ENCODE data around the gene UGT1A6.

UGT1A6 gene

DNA sequence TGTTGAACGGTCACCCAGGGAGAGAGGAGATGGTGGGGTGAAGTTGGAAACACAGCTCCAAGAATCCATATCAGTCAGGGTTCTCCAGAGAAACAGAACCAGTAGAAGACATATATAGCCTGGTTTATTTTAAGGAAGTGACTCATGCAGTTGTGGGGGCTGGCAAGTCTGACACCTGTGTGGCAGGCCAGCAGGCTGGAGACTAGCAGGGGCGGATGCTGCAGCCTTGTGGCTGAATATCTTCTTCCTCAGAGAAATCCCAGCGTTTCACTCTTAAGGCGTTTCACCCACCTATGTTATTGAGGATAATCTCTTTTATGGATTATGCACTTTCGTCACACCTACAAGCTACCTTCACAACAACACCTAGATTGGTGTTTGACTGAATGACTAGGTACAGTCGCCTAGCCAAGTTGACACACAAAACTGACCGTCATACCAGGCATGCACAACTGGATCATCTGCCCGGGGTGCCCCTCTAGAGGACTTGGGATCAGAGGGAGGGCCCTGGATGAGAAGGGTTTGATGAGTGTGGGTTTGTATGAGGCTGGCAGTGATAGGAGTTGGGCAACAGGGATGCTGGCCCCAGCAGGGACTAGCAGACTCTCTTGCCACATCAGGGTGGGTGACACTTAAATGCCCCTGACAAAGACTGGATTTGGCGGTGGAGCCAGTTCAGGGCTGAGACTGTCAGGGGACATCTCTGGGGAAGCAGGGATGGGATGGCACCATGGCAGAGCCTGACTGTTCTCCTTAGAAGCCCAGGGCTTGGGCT lies 108.9 kb downstream of the UGT1A6 start:
- no peak for DNase-seq (ENCODE audit: low spot score)

DNA sequence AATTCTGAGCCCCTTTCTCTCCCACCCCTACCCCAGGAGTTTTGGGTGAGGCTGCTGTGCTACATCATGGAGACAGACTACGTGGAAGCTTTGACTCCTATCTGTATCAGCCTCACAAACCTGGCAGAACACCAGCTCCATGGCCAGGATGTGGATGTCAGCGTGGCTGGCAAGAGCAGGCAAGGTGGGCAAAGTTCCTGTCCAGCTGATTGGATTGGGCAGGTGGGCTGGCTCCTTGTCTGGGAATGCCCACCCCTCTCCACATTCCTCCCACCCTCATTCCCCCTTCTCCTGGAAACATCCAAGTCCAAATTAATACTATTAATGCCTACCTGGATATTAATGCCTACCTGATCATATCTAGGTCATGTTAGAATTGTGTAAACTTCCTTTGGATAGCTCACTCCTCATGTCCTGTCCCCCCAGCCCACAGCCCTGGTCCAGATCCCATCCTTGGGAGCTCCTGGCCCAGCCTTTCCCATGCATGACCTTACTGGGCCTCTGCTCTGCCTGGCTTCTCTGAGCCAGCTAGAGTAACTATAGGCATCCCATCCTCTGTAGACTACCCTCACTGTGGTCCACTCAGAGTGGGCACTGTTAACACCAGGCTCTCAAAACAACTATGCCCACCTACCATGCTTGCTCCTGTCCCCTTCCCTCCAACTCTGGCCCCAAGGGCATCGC lies 109.6 kb downstream of the UGT1A6 start:
- DNase-seq (ENCODE audit: low spot score) = no peak

DNA sequence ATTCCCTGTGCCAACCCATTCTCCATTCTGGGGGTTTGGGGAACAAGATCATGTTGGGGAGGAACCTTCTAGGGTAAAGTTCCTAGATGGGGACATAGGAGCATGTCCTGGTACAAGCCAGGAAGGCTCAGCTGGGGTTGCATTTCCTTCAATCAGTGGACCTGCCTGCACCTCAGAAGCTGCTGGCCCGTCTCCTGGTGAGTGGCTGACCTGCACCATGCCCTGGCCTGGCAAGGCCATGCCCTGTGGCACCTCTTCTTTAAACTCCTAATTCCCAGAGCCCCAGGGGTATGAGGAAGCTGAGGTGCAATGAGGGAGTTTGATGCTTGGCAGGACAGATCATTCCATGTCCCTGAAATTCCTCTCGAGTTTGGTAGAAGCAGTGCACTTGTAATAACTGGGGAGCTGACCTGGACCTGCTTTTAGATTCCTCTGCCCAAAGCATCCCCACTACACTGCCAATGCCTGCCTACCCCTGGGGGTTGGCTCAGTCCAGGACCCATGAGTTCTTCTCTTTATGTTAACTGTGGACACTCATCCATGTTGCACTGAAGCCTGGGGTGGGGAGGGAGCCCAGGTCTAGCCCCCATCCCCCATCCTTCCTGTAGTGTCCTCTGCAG lies 110.7 kb downstream of the UGT1A6 start:
- DNase-seq (ENCODE audit: low spot score) = no peak

GRCh38 chr2:233803994-233804393 lies 111.3 kb downstream of the UGT1A6 start:
- no peak for DNase-seq (ENCODE audit: low spot score)

- DNase-seq (ENCODE audit: low spot score) = no peak
Observed at GRCh38 chr2:233807215-233807865, 114.7 kb downstream of the UGT1A6 start.

GRCh38 chr2:233807966-233808935 lies 115.6 kb downstream of the UGT1A6 start:
- no peak for DNase-seq (ENCODE audit: low spot score)

GRCh38 chr2:233810385-233810784 lies 117.7 kb downstream of the UGT1A6 start:
- DNase-seq (ENCODE audit: low spot score) = no peak

DNA sequence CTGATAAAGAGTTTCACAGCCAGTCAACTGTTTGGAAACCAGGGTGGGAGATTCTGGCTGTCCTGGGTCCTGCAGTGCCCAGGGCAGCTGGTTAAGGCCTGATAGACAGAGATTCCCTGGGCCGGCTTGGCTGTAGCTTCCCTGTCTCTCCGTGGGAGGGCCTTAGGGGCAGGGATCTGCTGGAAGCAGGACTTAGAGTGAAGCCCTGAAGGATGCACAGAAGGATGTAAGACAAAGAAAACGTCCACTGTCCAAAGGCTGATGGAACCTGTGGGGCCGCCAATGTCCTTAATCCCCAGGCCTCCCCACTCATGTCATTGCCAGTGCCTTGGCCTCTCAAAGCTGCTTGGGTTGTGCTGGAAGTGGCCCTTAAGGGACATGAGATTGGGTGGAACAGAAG lies 118.4 kb downstream of the UGT1A6 start:
- DNase-seq (ENCODE audit: low spot score) = no peak

DNA sequence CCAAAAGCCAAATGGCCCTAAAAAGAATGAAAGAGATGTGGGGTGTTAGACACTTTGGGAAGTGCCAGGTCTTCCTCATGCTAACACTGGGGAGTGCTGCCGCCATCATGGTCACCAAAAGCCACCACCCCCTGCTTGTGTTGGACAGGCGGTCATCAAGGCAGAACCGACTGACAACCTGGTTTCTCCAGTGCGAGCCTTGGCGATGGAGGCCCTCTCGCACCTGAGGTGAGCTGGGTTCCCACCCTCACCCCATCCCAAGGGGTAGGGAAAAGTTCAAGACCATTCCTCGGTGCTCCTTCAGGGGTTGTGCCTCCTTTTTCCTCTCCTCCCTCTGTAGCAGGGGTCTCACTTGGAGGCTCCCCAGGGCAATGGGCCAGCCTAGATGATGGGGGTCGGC lies 119.0 kb downstream of the UGT1A6 start:
- no peak for DNase-seq (ENCODE audit: low spot score)

DNA sequence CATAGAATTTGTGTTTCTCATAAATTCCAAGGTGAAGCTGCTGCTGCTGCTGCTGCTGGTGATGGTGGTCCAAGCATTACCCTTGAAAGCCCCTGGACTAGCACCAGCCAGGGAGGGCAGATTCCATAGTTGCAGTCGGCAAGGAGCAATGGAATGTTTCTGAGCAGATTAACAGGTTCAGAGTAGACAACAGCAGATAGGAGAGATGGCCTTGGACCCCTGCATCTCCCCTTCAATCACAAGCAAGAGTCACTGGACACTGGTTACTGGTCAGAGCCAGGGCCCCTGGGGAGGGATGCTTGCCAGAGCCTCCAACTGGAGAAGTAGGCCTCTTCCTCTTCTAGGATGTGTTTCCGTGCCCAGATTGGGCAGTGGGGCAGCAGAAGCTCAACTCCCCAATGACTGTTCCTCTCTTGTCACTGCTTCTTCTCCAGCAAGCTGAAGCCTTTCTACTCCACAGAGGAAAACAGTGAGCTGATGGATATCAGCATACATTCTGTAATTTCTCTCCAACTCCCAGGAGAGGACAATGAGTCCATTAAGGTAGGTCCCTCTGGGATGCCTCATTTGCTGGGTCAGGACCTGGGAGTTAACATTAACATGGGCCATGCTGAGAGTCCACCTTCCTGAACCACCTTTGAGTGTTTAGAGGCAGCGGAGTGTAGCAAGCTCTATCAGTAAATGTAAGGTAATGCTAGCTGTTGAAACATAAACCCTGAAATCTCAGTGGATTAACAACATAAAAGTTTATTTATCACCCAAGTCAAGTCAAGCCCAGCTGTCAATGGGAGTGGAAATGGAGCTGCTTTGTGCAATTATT lies 120.8 kb downstream of the UGT1A6 start:
- no peak for DNase-seq (ENCODE audit: low spot score)

DNA sequence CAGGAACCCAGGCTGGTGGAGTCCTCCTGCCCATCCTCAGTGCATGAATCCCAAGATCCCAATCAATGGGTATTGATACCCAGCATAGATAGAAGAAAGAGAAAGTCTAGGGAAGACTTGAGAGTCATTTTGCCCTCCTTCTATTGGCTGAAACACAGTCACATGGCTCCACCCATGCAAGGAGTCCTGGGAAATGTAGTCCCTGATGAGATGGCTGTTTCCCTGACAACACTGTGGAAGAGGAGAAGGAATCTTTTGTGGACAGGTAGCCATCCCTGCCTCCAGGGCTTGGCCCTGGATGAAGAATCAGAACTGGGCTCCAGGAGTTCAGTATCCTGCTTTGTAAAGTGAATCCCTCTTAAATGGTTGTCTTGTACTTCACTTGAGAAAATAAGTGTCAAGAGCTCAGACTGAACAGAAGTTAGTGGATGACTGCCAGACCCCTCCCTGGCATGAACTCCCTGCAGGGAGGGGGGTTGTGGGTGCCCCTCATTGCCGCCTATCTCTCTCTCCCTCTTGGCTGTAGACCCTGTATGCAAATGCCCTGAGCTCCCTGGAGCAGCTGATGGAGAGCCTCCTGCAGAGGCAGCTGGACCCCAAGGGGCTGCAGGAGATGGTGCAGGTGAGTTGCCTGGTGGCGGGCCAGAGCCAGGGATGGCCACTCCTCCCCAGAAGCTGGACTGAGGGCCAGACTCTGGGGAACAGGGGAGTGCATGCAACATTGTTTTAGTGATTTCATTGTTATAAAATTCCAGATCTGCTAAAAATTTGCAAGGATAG lies 121.6 kb downstream of the UGT1A6 start:
- DNase-seq (ENCODE audit: low spot score) = peak; percentile 59

GRCh38 chr2:233815861-233816260 lies 123.2 kb downstream of the UGT1A6 start:
- no peak for DNase-seq (ENCODE audit: low spot score)

- no peak for DNase-seq (ENCODE audit: low spot score)
Observed at GRCh38 chr2:233816334-233816733, 123.6 kb downstream of the UGT1A6 start.

DNA sequence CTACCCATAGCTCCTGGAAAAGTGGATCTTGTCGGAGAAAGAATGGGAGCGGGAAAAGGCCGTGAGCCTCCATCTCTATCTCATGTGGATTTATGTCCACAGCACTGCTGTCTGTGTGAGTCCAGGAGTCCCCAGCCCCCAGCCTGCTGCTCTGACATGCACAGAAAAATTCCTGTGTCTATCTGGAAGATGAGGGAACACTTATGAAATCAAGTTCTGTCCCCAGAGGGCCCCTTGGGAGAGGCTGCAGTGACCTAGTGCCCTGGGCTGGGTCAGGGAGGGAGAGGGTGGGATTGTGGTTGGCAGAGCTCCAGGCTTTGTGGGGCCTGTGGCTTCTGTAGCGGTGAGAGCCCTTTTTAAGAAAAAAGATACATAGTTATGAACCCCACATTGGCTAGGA lies 124.1 kb downstream of the UGT1A6 start:
- DNase-seq (ENCODE audit: low spot score) = no peak

DNA sequence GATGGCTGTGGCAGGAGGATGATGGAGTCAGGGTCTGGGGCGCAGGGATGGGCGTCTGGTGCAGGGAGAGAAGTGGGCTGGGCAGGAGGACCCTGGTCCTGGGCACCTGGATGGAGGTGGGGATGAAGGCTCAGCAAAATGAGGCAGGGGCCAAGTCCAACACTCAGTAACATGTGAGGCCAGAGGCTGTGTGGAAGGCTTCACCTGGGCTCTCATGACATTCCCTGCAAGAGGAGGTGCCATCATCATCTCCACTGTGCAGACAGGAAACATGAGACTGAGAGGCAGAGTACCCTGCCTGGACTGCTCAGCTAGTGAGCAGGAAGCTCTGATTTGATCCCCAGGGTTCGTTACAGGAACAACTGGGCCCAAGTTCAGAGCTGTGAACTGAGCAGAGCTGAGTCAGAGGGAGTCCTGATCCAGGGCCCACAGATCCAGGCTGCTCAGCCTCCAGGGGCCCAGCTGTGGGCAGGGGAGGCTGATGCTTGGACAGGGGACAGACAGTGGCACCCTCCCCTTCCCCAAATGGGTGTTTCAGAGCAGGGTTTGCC lies 124.7 kb downstream of the UGT1A6 start:
- no peak for DNase-seq (ENCODE audit: low spot score)

DNA sequence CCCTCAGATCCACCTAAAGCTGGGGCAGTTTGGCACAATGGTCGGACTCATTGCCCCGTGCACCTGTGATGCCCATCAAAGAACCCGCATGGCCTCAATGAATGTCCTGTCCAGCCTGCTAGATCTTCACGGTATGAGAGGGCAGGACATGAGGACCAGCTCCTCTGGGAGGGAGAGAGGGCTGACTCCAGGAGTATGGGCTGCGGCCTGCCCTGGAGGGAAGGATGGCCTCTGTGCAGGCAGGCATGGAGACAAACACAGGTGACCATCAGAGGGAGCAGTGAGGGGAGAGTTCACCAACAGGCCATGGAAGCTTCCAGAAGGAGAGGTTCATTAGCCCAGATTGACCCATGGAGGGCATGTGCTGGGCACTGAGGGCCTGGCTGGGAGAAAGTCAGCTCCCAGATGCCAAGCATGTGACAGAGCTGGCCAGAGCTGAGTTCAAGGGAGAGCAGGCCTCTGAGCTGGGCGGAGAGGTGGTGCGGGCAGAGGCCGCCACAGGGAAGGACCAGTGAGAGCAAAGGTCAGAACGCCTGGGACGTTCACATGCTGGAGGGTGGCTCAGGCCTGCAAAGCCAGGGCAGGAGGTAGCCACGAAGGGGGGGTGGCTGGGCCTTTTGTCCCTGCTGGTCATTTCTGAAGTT lies 125.4 kb downstream of the UGT1A6 start:
- no peak for DNase-seq (ENCODE audit: low spot score)

- no peak for DNase-seq (ENCODE audit: low spot score)
Observed at GRCh38 chr2:233818639-233819621, 126.2 kb downstream of the UGT1A6 start.

All from COLO829 (cell line).